Breast epithelium (tissue), 3 donors: ENCODE data around the gene CDK6.

Experiments used
- CTCF ChIP-seq, 3 donors: fragments of 450-650 bp; IDR thresholded peaks; one replicate each; pipeline ENCODE4 v1.5.1; 2016 to 2017; ENCODE audit warnings: antibody characterized with exemption in 3 of 3, mild to moderate bottlenecking in 3 of 3, moderate library complexity in 3 of 3
- POLR2A ChIP-seq: fragments of 450-650 bp; IDR thresholded peaks from one replicate; pipeline ENCODE4 v1.6.1; 2016; ENCODE audit warnings: antibody characterized with exemption, mild to moderate bottlenecking, moderate library complexity

DNA sequence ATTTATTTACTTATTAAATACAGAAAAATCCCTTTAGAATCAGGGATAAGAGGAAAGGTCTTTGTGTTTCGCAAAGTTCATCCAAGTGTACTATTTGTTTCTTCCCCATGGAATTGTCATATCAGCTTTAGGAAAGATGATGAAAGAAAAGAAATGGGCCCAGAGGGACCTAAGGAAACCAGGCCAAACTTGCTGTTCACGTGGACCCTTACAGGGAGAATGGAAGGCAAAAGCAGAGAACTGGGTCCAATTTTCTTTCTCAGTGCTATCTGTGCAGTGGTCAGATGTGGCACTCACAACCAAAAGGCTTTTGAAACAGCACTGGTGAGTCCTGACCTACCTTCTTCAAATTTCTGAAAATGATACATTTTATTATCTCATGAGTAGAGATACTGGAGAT lies 192.6 kb downstream of the CDK6 start:
- TF ChIP-seq CTCF (IDR thresholded peaks at IDR 0.05) = no peak
- TF ChIP-seq POLR2A = no peak
